ENCODE data around the gene RBX1.

- TF ChIP-seq POLR2AphosphoS5 (IDR thresholded peaks at IDR 0.05) (no peak), CTCF (IDR thresholded peaks at IDR 0.05) (no peak), POLR2A (IDR thresholded peaks at IDR 0.05) (no peak)
These were observed 22.0 kb downstream of the RBX1 start for GRCh38 chr22:40973144-40973543.

Measured in gastroesophageal sphincter (tissue), 3 donors.